ENCODE results near the gene SMIM35. TPM values are rescaled to one million over a fixed set of nuclear protein-coding genes. Genes with fewer than 3 reads are reported as not detected.

Gene SMIM35
- total RNA-seq, 1 experiment from 2014 or later, result not detected

DNA sequence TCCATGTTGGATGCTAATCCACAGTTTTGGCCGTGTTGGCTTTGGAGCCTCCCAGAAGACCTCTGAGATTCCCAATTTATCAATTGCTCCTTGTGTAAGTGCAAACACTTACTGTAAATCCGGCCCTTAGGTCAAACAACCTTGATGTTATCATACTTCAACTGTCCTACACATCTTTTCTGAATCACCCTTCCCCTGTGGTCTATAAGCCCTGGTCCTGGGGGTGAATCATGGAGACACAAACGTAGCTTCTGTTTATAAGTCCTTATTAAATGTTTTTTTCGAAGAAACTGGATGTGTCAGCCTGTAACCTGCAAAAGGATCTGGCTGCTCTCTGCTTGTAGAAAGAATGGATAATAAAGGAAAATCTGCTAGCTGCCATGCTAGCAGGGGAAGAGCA is 102.3 kb downstream of the SMIM35 start:
- CTCF ChIA-PET, result no interaction called here

DNA sequence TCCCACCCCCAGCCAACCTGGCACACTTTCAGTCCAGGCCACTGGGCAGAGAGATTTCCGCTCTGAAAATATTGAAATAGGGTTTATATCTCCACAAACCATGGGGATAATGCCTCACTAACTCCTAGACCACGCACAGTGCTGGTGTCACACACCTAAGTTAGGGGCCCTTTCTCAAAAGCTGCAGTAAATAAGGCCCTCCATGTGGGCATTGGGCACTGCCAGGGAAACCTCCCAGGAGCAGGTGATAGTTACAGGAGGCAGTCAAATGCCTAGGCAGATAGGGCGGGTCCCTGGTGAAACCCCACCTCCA is 103.6 kb downstream of the SMIM35 start:
- Histone ChIP-seq H3K4me3 (ENCODE audit: low read length) (no peak overlapping the region), H3F3A (ENCODE audit: low read length, unreplicated experiment) (no peaks in the 10 kb centered on the region), H3K9me2 (replicated peaks; ENCODE audit: low read length) (no peaks in the 10 kb centered on the region), H3K9me3 (ENCODE audit: low read length) (no peaks in the 10 kb centered on the region), H3K36me3 (ENCODE audit: low read depth, low read length) (no peaks in the 10 kb centered on the region), H4K20me1 (ENCODE audit: low read length) (no peaks in the 10 kb centered on the region), H2AFZ (ENCODE audit: low read length) (no peak overlapping the region), H3K79me2 (ENCODE audit: low read length) (no peaks in the 10 kb centered on the region), H3K9ac (ENCODE audit: low read length) (no peak overlapping the region), H3K4me1 (ENCODE audit: insufficient read depth, low read length) (no peaks in the 10 kb centered on the region), H3K4me2 (ENCODE audit: low read length) (no peak overlapping the region), H3K27ac (ENCODE audit: low read length) (no peak overlapping the region), H3K27me3 (ENCODE audit: low read length) (peaks cover 82% of the 10 kb centered on the region)
- POLR2A ChIA-PET (ENCODE audit: unreplicated experiment), result no interaction called here
- TF ChIP-seq, protein P1, sequence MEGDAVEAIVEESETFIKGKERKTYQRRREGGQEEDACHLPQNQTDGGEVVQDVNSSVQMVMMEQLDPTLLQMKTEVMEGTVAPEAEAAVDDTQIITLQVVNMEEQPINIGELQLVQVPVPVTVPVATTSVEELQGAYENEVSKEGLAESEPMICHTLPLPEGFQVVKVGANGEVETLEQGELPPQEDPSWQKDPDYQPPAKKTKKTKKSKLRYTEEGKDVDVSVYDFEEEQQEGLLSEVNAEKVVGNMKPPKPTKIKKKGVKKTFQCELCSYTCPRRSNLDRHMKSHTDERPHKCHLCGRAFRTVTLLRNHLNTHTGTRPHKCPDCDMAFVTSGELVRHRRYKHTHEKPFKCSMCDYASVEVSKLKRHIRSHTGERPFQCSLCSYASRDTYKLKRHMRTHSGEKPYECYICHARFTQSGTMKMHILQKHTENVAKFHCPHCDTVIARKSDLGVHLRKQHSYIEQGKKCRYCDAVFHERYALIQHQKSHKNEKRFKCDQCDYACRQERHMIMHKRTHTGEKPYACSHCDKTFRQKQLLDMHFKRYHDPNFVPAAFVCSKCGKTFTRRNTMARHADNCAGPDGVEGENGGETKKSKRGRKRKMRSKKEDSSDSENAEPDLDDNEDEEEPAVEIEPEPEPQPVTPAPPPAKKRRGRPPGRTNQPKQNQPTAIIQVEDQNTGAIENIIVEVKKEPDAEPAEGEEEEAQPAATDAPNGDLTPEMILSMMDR (conservative IDR thresholded peaks at IDR 0.05; ENCODE audit: low read depth, low read length), result no peak
- TF ChIP-seq EZH2phosphoT487 (IDR thresholded peaks at IDR 0.05; ENCODE audit: borderline replicate concordance, low read length) (no peak), EZH2 (IDR thresholded peaks at IDR 0.05; ENCODE audit: low read length, unreplicated experiment) (no peak)
- intact Hi-C loops (cut with micrococcal nuclease), result no loop called here
- BruUV-seq (replicated peaks), result no TSS peak
- ATAC-seq (no peak), DNase-seq (no peak)
- CTCF ChIA-PET, result no interaction called here

More for the DNA sequence above, 102.3 kb downstream of the SMIM35 start:
- no peak overlapping the region for H3K4me3 ChIP-seq (ENCODE audit: low read length)
- POLR2A ChIA-PET (ENCODE audit: unreplicated experiment), result no interaction called here
- ATAC-seq (no peak), DNase-seq (no peak)
- H3K27me3 ChIP-seq (ENCODE audit: low read length), result peaks cover 88% of the 10 kb centered on the region
- intact Hi-C loops (cut with micrococcal nuclease), result no loop called here
- H3K9me2 ChIP-seq (replicated peaks; ENCODE audit: low read length), result no peaks in the 10 kb centered on the region
- H4K20me1 ChIP-seq (ENCODE audit: low read length), result no peaks in the 10 kb centered on the region
- no peaks in the 10 kb centered on the region for H3K4me1 ChIP-seq (ENCODE audit: insufficient read depth, low read length)
- H3K9me3 ChIP-seq (ENCODE audit: low read length), result no peaks in the 10 kb centered on the region
- H3K36me3 ChIP-seq (ENCODE audit: low read depth, low read length), result no peaks in the 10 kb centered on the region
- H3F3A ChIP-seq (ENCODE audit: low read length, unreplicated experiment), result no peaks in the 10 kb centered on the region
- H2AFZ ChIP-seq (ENCODE audit: low read length), result no peak overlapping the region
- no peak overlapping the region for H3K9ac ChIP-seq (ENCODE audit: low read length)
- BruUV-seq (replicated peaks), result no TSS peak
- H3K79me2 ChIP-seq (ENCODE audit: low read length), result no peaks in the 10 kb centered on the region
- H3K4me2 ChIP-seq (ENCODE audit: low read length), result no peak overlapping the region
- TF ChIP-seq, protein P1 (conservative IDR thresholded peaks at IDR 0.05; ENCODE audit: low read depth, low read length), result no peak
- no peak overlapping the region for H3K27ac ChIP-seq (ENCODE audit: low read length)

DNA sequence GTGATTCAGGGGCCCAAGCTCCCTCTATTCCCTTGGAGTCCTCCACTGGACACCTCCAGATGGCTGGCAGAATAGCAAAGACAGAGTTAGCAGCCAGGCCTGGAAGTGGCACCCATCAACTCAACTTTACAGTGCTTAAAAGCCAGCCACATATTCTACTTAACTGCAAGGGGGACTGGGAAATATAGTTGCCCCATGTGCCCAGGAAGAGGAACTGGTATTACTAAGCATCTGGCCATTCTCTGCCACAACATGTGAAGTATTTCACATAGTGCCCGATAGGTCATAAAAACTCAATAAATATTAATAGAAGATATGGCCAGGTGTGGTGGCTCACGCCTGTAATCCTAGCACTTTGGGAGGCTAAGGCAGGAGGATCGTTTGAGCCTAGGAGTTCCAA is 106.0 kb downstream of the SMIM35 start:
- CTCF ChIA-PET, result no interaction called here
- H3K9me2 ChIP-seq (replicated peaks; ENCODE audit: low read length), result no peaks in the 10 kb centered on the region
- H4K20me1 ChIP-seq (ENCODE audit: low read length), result no peaks in the 10 kb centered on the region
- no peaks in the 10 kb centered on the region for H3K79me2 ChIP-seq (ENCODE audit: low read length)
- BruUV-seq (replicated peaks), result no TSS peak
- H3F3A ChIP-seq (ENCODE audit: low read length, unreplicated experiment), result no peaks in the 10 kb centered on the region
- no peak overlapping the region for H3K4me2 ChIP-seq (ENCODE audit: low read length)
- ATAC-seq (no peak), DNase-seq (no peak)
- POLR2A ChIA-PET (ENCODE audit: unreplicated experiment), result no interaction called here
- peaks cover 75% of the 10 kb centered on the region for H3K27me3 ChIP-seq (ENCODE audit: low read length)
- no peak overlapping the region for H2AFZ ChIP-seq (ENCODE audit: low read length)
- no peaks in the 10 kb centered on the region for H3K4me1 ChIP-seq (ENCODE audit: insufficient read depth, low read length)
- H3K9me3 ChIP-seq (ENCODE audit: low read length), result no peaks in the 10 kb centered on the region
- H3K36me3 ChIP-seq (ENCODE audit: low read depth, low read length), result no peaks in the 10 kb centered on the region
- intact Hi-C loops (cut with micrococcal nuclease), result no loop called here
- TF ChIP-seq, protein P1 (conservative IDR thresholded peaks at IDR 0.05; ENCODE audit: low read depth, low read length), result no peak
- no peak for TF ChIP-seq EZH2phosphoT487 (IDR thresholded peaks at IDR 0.05; ENCODE audit: borderline replicate concordance, low read length)
- no peak for TF ChIP-seq EZH2 (IDR thresholded peaks at IDR 0.05; ENCODE audit: low read length, unreplicated experiment)
- H3K27ac ChIP-seq (ENCODE audit: low read length), result no peak overlapping the region
- no peak overlapping the region for H3K4me3 ChIP-seq (ENCODE audit: low read length)
- H3K9ac ChIP-seq (ENCODE audit: low read length), result no peak overlapping the region

All from PC-3 (cell line).